H1 (cell line): ENCODE measurements around the gene GALNT17. TPM values are rescaled to one million over a fixed set of nuclear protein-coding genes. Genes with fewer than 3 reads are reported as not detected.
A peak's percentile ranks its signal among the peaks of the same experiment; 100 is the strongest.

Experiments used
- CTCF ChIA-PET: fragments of 300-600 bp; sonication (Branson Sonifier 250); formaldehyde crosslinking; loops from one replicate; lab custom pipeline; 2021; ENCODE audit not compliant: partially characterized antibody; lab: Charles Lee
- POLR2A ChIA-PET: fragments of 300-600 bp; sonication (Branson Sonifier 250); formaldehyde crosslinking; loops from one replicate; lab custom pipeline; 2021; ENCODE audit warnings: inconsistent platforms; ENCODE audit not compliant: partially characterized antibody; lab: Charles Lee
- DNase-seq, 2 experiments: peaks; one replicate each; pipeline versions ENCODE4 v3.0.0 to v3.0.0-alpha.2; 2010 to 2022; ENCODE audit warnings: low spot score in 2 of 2, low read depth in 1 of 2, mixed read lengths in 1 of 2
- FAIRE-seq: peaks from 2 replicates; lab custom pipeline; 2011; peaks lifted over from hg19 to GRCh38; lab: Jason Lieb, UNC
- H2AFZ ChIP-seq: 2 replicates; pipeline ENCODE4 v1.8.1; 2012; ENCODE audit warnings: low read length, inconsistent platforms
- H2AK5ac ChIP-seq: 2 replicates; pipeline ENCODE4 v1.6.1; 2013; ENCODE audit warnings: low read depth, low read length
- H2BK120ac ChIP-seq: replicated peaks from 2 replicates; pipeline ENCODE3; 2013; ENCODE audit warnings: low read depth, low read length, inconsistent platforms
- H2BK12ac ChIP-seq: 2 replicates; pipeline ENCODE4 v1.6.1; 2013; ENCODE audit warnings: low read depth, low read length
- H2BK15ac ChIP-seq: 2 replicates; pipeline ENCODE4 v1.6.1; 2013; ENCODE audit warnings: low read length
- H2BK20ac ChIP-seq: 2 replicates; pipeline ENCODE4 v1.6.1; 2013; ENCODE audit warnings: low read length
- H2BK5ac ChIP-seq: 2 replicates; pipeline ENCODE4 v1.6.1; 2013; ENCODE audit warnings: low read depth, low read length
- H3K14ac ChIP-seq: 2 replicates; pipeline ENCODE4 v1.6.1; 2013; ENCODE audit warnings: inconsistent platforms; ENCODE audit not compliant: insufficient read length
- H3K18ac ChIP-seq: 2 replicates; pipeline ENCODE4 v1.6.1; 2013; ENCODE audit warnings: low read length; ENCODE audit errors: extremely low read depth
- H3K23ac ChIP-seq: 2 replicates; pipeline ENCODE4 v1.6.1; 2013; ENCODE audit warnings: inconsistent platforms; ENCODE audit not compliant: insufficient read length
- H3K23me2 ChIP-seq: 2 replicates; pipeline ENCODE4 v1.6.1; 2013; ENCODE audit warnings: low read depth, low read length
- H3K27ac ChIP-seq: 2 replicates; pipeline ENCODE4 v1.6.1; 2011; ENCODE audit warnings: low read depth, low read length, inconsistent platforms
- H3K27me3 ChIP-seq, 4 experiments: replicated peaks in 1 of 4; 1 replicate in 1 of 4; 2 replicates in 3 of 4; pipeline versions ENCODE4 v1.6.1 to v1.8.1; 2011 to 2013; ENCODE audit warnings: low read length in 3 of 4, mild to moderate bottlenecking in 3 of 4, inconsistent platforms in 2 of 4, mixed read lengths in 2 of 4, moderate library complexity in 1 of 4; ENCODE audit not compliant: control insufficient read depth in 3 of 4, insufficient read depth in 3 of 4; ENCODE audit errors: extremely low read depth in 1 of 4
- H3K36me3 ChIP-seq, 4 experiments: 2 replicates each; pipeline versions ENCODE4 v1.6.1 to v1.8.1; 2011 to 2013; ENCODE audit warnings: mild to moderate bottlenecking in 4 of 4, low read length in 3 of 4, moderate library complexity in 2 of 4, control low read depth in 1 of 4, inconsistent platforms in 1 of 4; ENCODE audit not compliant: insufficient read depth in 4 of 4, control insufficient read depth in 2 of 4
- H3K4ac ChIP-seq: replicated peaks from 2 replicates; pipeline ENCODE3; 2013; ENCODE audit warnings: low read length, low read depth, mixed read lengths, inconsistent platforms; ENCODE audit not compliant: insufficient read length
- H3K4me1 ChIP-seq, 4 experiments: replicated peaks in 1 of 4; 1 replicate in 1 of 4; 2 replicates in 3 of 4; pipeline versions ENCODE4 v1.6.1 to v1.8.1; 2011 to 2013; ENCODE audit warnings: low read length in 3 of 4, inconsistent platforms in 2 of 4, mixed read lengths in 1 of 4; ENCODE audit not compliant: insufficient read depth in 4 of 4, control insufficient read depth in 3 of 4
- H3K4me2 ChIP-seq, 2 experiments: 2 replicates each; pipeline versions ENCODE4 v1.6.1 to v1.8.1; 2011 to 2013; ENCODE audit warnings: low read depth in 2 of 2, low read length in 2 of 2, control low read depth in 1 of 2, inconsistent platforms in 1 of 2, mild to moderate bottlenecking in 1 of 2; ENCODE audit not compliant: insufficient read depth in 1 of 2
- H3K4me3 ChIP-seq, 4 experiments: fragments of 200-600, 300-600 bp in 1 of 4; sonication (generic), shearing (Covaris generic), sonication (Bioruptor Twin) in 1 of 4; 2 replicates each; pipeline versions ENCODE4 v1.5.1 to v1.8.1; 2011 to 2016; ENCODE audit warnings: low read length in 4 of 4, low read depth in 3 of 4, control low read depth in 2 of 4, inconsistent platforms in 2 of 4, mild to moderate bottlenecking in 2 of 4, mixed read lengths in 1 of 4, moderate library complexity in 1 of 4; ENCODE audit not compliant: insufficient read depth in 2 of 4; ENCODE audit errors: extremely low read depth in 1 of 4
- H3K56ac ChIP-seq: replicated peaks from 2 replicates; pipeline ENCODE3; 2013; ENCODE audit warnings: low read depth, mild to moderate bottlenecking, mixed read lengths, low read length, inconsistent platforms; ENCODE audit not compliant: insufficient read length
- H3K79me1 ChIP-seq: 2 replicates; pipeline ENCODE4 v1.6.1; 2013; ENCODE audit warnings: low read depth, low read length, control low read depth
- H3K79me2 ChIP-seq, 2 experiments: 2 replicates each; pipeline versions ENCODE4 v1.6.1 to v1.8.1; 2012 to 2013; ENCODE audit warnings: low read length in 2 of 2, mild to moderate bottlenecking in 2 of 2, inconsistent platforms in 1 of 2; ENCODE audit not compliant: insufficient read depth in 2 of 2, control insufficient read depth in 1 of 2
- H3K9ac ChIP-seq, 4 experiments: replicated peaks in 1 of 4; 1 replicate in 1 of 4; 2 replicates in 3 of 4; pipeline versions ENCODE4 v1.6.1 to v1.8.1; 2011 to 2013; ENCODE audit warnings: low read depth in 3 of 4, low read length in 3 of 4, control low read depth in 2 of 4, mild to moderate bottlenecking in 2 of 4, moderate library complexity in 2 of 4, inconsistent platforms in 1 of 4; ENCODE audit errors: extremely low read depth in 1 of 4
- H3K9me3 ChIP-seq, 2 experiments: 2 replicates each; pipeline versions ENCODE4 v1.6.1 to v1.8.1; 2012 to 2013; ENCODE audit warnings: mild to moderate bottlenecking in 2 of 2, moderate library complexity in 2 of 2, control low read depth in 1 of 2, inconsistent platforms in 1 of 2, low read depth in 1 of 2, low read length in 1 of 2, mixed read lengths in 1 of 2; ENCODE audit not compliant: insufficient read depth in 2 of 2
- H4K20me1 ChIP-seq, 2 experiments: replicated peaks in 1 of 2; 2 replicates each; pipeline versions ENCODE3 to v1.8.1; 2011 to 2013; ENCODE audit warnings: inconsistent platforms in 2 of 2, low read length in 2 of 2, mild to moderate bottlenecking in 1 of 2; ENCODE audit not compliant: insufficient read depth in 2 of 2, control insufficient read depth in 1 of 2
- H4K5ac ChIP-seq: 2 replicates; pipeline ENCODE4 v1.6.1; 2013; ENCODE audit warnings: low read length, low read depth, mixed read lengths, inconsistent platforms; ENCODE audit not compliant: insufficient read length
- H4K8ac ChIP-seq: 2 replicates; pipeline ENCODE4 v1.8.0; 2013; ENCODE audit warnings: mild to moderate bottlenecking, moderate library complexity, low read length, inconsistent platforms; ENCODE audit not compliant: insufficient read depth; ENCODE audit errors: extremely low read depth
- H4K91ac ChIP-seq: replicated peaks from 2 replicates; pipeline ENCODE3; 2013; ENCODE audit warnings: low read length, mixed read lengths, inconsistent platforms; ENCODE audit not compliant: insufficient read length
- CHD2 ChIP-seq: IDR thresholded peaks from 2 replicates; pipeline ENCODE4 v1.6.1; 2012; ENCODE audit warnings: low read length, improper control_type of control experiment
- KDM1A ChIP-seq: fragments of 200-600, 300-600 bp; sonication (generic); IDR thresholded peaks from 2 replicates; pipeline ENCODE4 v1.7.1; 2016; ENCODE audit warnings: mild to moderate bottlenecking, low read length, borderline replicate concordance
- SP1 ChIP-seq: IDR thresholded peaks from 2 replicates; pipeline ENCODE4 v1.6.1; 2011; ENCODE audit warnings: low read depth, low read length
- SP4 ChIP-seq: IDR thresholded peaks from 2 replicates; pipeline ENCODE4 v1.6.1; 2012; ENCODE audit warnings: low read length, inconsistent platforms
- TAF7 ChIP-seq: optimal IDR thresholded peaks from 2 replicates; pipeline ENCODE3; 2011; ENCODE audit warnings: low read depth, mild to moderate bottlenecking, inconsistent platforms, low read length, moderate library complexity, borderline replicate concordance
- YY1 ChIP-seq: IDR thresholded peaks from 2 replicates; pipeline ENCODE4 v1.6.1; 2011; ENCODE audit warnings: low read depth, mild to moderate bottlenecking, low read length
- WGBS, 2 experiments: shearing (Covaris generic) in 1 of 2; methylation state at CpG; one replicate each; pipeline versions ENCODE4 v1.1.6 to v1.1.7; 2013 to 2015; ENCODE audit warnings: low lambda C conversion rate in 2 of 2, mixed read lengths in 2 of 2, inconsistent platforms in 1 of 2, low coverage in 1 of 2, missing lambda C conversion rate in 1 of 2; ENCODE audit not compliant: insufficient replicate concordance in 2 of 2, insufficient coverage in 1 of 2, insufficient read length in 1 of 2; ENCODE audit errors: extremely low coverage in 1 of 2, missing lambda C conversion rate in 1 of 2; 5-methylcytosine and 5-hydroxymethylcytosine counted together
- polyA plus RNA-seq, 7 experiments: library from polyadenylated mRNA; depleted of rRNA in 3 of 7; stranded (reverse) in 5 of 7; unstranded in 2 of 7; fragments of >200 nt in 5 of 7; fragments of 200-250 nt in 2 of 7; gene quantifications; 1 replicate in 5 of 7; 2 replicates in 1 of 7; 4 replicates in 1 of 7; pipeline versions ENCODE4 v1.2.1 to v1.2.3, GENCODE V29; 2011 to 2013; ENCODE audit warnings: missing spikeins in 2 of 7, mixed read lengths in 2 of 7
- total RNA-seq: library from RNA; stranded (reverse); fragmentation: NEBNext Ultra II Directional; extraction: Animal tissue kit (Norgen Biotek cat#: 25700); gene quantifications from 2 replicates; pipeline ENCODE4 v1.2.1, GENCODE V29; 2021
- TF ChIP-seq, protein P1 (sequence below): IDR thresholded peaks from 2 replicates; pipeline ENCODE4 v1.6.1; 2012; ENCODE audit warnings: inconsistent platforms

The GALNT17 gene
- total and polyA plus RNA-seq, 2 of the 8 experiments (the other 6 are each of a cell fraction or from before 2014, with no cell fraction given): 37.7 to 47.0 TPM

DNA sequence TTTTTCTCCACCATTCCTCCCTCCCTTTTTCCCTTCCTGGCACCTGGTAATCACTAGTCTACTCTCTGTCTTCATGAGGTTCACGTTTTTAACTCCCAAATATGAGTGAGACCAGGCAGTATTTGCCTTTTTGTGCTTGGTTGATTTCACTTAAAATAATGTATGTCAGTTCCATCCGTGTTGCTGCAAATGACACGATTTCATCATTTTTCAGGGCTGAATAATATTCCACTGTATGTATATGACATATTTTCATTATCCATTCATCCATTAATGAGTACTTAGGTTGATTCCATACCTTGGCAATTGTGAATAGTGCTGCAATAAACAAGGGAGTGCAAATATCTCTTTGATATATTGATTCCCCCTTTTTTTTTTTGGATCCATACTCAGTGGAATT, 25.8 kb downstream of the GALNT17 start:
- H3K4me3 ChIP-seq: no peak overlapping the region
- H2BK12ac ChIP-seq: no peak overlapping the region
- ChIA-PET CTCF (interaction anchor here (4.2 kb wide), 1 partner anchor 8 kb away, joined by 22 read pairs; no protein-coding TSS in a partner anchor), POLR2A (no interaction called here)
- H4K91ac ChIP-seq: no peak overlapping the region
- no peak overlapping the region for H3K27ac ChIP-seq
- H3K56ac ChIP-seq: no peak overlapping the region
- H3K9me3 ChIP-seq: no peaks in the 10 kb centered on the region
- H3K36me3 ChIP-seq: peaks cover 0 to 3% (median 0%) of the 10 kb centered on the region in 4 experiments; a peak in 3 of 8 replicates
- H3K23ac ChIP-seq: no peak overlapping the region
- H2BK20ac ChIP-seq: no peak overlapping the region
- H3K4me1 ChIP-seq: no peaks in the 10 kb centered on the region
- H3K27me3 ChIP-seq: no peaks in the 10 kb centered on the region
- no peak overlapping the region for H4K8ac ChIP-seq
- no peaks in the 10 kb centered on the region; the same call in 1 of the 2 replicates for H3K23me2 ChIP-seq
- 90% methylated on average over 3 of the region's 3 CpGs; no CpG with 5 or more reads in 1 of the 2 experiments for WGBS, 2 experiments
- H3K79me1 ChIP-seq: peaks cover 10% of the 10 kb centered on the region; the same call in 1 of the 2 replicates
- H2AK5ac ChIP-seq: no peak overlapping the region
- H4K5ac ChIP-seq: no peak overlapping the region
- no peak overlapping the region for H2BK15ac ChIP-seq
- FAIRE-seq (no peak), DNase-seq (no peak)
- no peak overlapping the region for H3K9ac ChIP-seq
- peaks cover 15 to 89% of the 10 kb centered on the region in 2 experiments for H3K79me2 ChIP-seq
- no peak overlapping the region for H3K18ac ChIP-seq
- no peak overlapping the region for H3K4me2 ChIP-seq
- H3K4ac ChIP-seq: no peak overlapping the region
- no peak overlapping the region for H2BK5ac ChIP-seq
- H4K20me1 ChIP-seq: peaks cover 1 to 5% of the 10 kb centered on the region in 2 experiments
- no peak overlapping the region for H2AFZ ChIP-seq
- no peak overlapping the region for H2BK120ac ChIP-seq
- no peak overlapping the region for H3K14ac ChIP-seq
- TF ChIP-seq SP4 (no peak), YY1 (no peak), KDM1A (0 out of 2 replicates have a peak, but pooled peaks have one; percentile 48), TAF7 (no peak), CHD2 (no peak), SP1 (no peak)
- TF ChIP-seq, protein P1, sequence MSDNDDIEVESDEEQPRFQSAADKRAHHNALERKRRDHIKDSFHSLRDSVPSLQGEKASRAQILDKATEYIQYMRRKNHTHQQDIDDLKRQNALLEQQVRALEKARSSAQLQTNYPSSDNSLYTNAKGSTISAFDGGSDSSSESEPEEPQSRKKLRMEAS: no peak
- TF ChIP-seq, all 59 proteins: peak for 1
